Left renal pelvis (tissue), 4 donors: Measurements from ENCODE around the gene MAGI3. TPM values are rescaled to one million over a fixed set of nuclear protein-coding genes. Genes with fewer than 3 reads are reported as not detected.

Experiments used
- DNase-seq, 4 donors: peaks; one replicate each; pipeline ENCODE4 v3.0.0-alpha.2; 2013; ENCODE audit warnings: low read depth in 4 of 4, low spot score in 3 of 4
- polyA plus RNA-seq, 4 donors: library from polyadenylated mRNA; unstranded; fragments of 120-200 nt; gene quantifications; one replicate each; pipeline ENCODE4 v1.2.1, GENCODE V29; 2013; ENCODE audit not compliant: insufficient read length in 4 of 4

MAGI3 gene
- 10 to 100 TPM; 15.3 to 26.9 (median 24.2) TPM for polyA plus RNA-seq

DNA sequence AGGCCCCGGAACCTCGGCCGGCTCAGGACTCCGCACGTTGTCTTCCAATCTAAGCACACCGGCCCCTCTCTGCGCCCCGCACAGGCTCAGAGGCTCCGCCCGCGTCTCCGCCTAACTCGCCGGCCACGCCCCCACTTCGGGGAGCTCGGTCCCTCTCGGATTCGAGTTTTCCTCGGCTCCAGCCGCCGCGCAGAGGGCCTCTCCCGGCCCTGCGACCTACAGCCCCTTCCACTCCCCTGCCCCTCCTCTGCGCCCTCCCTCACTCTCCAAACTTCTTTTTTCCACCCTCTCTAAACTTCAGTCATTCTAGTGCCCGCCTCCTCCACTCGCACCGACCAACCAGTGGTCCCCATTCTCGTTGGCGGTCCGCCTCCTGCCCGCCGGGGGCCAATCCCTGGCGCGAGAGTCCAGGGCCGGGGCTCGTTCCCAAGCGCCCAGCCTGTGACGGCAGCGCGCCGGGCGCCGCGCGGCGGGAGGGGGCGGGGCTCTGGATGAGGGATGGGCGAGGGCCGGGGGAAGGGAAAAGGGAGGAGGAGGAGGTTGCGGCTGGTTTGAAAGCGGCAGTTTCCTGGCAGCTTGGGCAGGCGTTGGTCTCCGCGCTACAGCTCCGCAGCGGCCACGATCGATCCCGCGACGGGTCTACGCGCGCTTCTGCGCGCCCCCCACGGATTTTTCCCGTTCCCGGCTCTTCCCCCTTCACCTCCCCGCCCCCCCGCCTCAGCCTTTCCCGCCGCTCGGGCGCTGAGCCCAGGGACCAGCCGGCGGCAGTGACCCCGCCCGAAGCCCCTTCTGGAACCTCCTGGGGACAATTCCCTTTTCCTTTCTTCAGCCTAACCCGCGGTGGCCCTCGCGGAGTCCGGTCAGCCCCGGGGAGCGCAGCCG is at the start of gene MAGI3:
Gene MAGI3, plus strand, starts transcription at position 563 of the 882 bp plus-strand sequence. CDS start 519 bp downstream, outside the sequence.
- DNase-seq, result peak; percentile 96 to 98 (median 96)

DNA sequence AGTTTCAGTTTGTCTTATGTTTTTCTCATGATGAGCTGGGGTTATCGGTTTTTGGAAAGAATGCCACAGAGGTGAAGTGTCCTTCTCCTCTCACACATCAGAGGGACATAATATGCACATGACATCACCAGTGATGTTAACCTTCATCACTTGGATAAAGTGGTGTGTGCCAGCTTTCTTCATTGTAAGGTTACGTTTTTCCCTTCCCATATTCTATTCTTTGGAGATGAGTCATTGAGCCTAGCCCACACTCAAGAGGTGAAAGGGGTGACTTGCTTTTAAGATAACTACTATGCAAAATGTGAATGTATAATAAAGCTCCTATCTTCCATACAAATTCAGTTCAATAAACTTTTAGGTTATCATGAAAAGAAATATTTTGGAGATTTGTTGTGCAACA is 36.7 kb upstream of the MAGI3 start:
- no peak for DNase-seq

DNA sequence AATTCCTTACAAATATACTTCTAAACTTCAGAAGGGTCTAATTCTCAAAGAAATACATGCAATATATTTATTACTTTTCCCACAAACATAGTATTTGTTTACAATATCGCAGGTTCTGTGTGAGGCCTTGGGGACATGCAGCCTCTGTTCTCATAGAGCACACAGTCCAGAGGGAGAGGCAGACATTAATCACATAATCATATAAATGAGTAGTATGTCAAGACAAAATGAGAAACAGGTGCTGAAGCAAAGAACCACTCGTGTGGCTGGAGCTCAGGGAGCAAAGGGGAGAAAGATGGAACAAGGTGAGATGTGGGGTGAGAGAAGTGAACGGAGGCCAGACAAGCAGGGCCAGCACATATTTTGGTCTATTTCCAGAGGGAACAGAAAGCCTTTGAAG is 26.4 kb upstream of the MAGI3 start:
- DNase-seq, result no peak

DNA sequence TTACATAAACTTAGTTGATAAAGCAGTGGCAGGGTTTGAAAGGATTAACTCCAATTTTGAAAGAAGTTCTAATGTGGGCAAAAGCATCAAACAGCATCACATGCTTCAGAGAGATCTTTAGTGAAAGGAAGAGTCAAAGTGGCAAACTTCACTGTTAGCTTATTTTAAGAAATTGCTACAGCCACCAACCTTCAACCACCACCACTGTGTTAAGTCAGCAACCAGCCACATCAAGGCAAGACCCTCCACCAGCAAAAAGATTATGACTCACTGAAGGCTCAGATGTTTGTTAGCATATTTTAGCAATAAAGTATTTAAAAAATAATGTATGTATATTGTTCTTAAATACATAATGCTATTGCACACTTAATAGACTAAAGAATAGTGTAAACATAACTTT is 21.3 kb upstream of the MAGI3 start:
- no peak for DNase-seq

DNA sequence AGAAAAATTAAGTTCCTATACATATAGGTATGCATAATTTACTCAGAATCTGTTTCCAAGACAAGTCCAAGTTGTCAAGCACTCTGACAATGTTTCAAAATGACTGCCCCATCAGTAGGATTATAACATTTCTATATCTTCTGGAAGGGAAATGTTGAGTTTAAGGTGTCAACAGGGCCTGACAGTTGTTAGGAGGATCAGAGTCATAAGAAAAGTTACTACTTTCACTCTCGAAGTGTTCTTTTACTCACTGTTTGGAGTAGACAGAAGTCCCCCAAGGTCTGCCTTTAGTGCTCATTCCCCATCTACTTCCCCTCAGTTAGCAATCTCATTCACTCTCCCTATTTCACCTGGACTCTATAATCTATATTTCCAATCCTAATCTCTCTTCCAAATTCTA is 20.6 kb upstream of the MAGI3 start:
- no peak for DNase-seq

DNA sequence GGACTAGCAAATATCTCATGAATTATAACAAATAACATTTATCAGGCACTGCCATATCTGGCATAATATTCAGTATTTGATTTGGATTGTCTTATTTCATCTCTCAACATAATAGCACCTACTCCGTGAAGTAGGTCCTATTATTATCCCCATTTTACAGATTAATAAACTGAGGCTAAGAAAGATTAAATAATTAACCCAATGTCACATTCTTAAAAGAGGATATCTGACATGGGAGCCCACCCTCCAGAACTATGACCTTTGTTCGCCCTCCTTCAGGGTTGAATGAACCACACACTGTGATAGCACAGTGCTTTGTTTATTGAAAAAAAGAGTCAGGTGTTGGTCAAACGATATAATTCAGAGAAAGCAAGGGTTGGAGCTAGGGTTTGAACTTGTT is 19.4 kb upstream of the MAGI3 start:
- no peak for DNase-seq

DNA sequence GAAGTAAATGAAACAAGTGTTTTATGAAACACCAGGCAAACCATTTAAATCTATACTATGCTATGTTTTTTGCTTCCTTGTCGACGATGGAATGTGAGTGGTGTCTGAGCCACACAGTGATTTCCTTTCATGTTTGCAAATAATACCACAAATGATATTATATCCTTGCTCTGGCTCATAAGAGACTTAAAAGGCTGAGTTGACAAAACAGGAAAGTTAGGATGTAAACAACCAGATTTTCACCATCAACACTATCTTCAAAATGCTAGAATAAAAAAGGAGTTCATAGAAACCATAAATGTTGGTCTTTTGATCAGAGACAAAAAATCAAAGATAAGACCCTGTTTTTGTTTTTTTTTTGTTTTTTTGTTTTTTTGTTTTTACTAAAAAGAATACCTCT is 17.8 kb upstream of the MAGI3 start:
- no peak for DNase-seq

DNA sequence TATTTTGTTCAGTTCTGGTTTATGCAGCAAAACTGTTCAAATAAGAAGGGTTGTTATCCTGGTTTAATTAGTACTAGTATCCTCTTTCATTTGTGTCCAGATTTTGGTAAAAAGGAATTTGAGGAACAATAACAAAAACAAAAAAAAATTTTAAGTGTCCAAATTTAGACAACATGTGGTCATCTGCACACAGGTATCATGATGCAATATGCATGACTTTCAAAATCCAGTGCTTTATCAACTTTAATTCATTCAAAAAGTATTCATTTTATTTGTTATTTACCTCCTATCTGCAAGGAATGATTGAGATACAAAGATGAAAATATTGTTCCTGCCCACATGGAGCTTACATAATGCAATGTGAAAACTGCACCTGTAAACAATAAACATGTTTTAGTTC is 16.7 kb upstream of the MAGI3 start:
- DNase-seq, result no peak

DNA sequence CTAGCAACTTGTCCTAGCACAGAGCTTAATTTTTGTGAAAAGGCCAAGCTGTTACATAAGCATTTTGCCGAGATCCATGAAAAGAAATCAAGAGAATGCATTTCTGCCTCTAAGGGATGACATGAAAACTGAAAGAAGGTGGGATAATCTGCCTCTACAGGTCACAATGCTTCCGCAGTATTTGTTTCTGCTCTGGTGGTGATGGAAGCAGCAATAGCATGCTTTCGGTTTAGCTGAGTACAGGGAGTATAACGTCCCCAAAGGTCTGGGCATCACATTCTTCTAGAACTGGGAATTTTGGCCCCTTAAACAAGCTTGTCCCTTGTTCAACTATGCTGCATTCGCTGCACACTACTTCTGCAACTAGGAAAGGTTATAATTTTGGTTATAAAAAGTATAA is 14.4 kb upstream of the MAGI3 start:
- DNase-seq, result no peak

DNA sequence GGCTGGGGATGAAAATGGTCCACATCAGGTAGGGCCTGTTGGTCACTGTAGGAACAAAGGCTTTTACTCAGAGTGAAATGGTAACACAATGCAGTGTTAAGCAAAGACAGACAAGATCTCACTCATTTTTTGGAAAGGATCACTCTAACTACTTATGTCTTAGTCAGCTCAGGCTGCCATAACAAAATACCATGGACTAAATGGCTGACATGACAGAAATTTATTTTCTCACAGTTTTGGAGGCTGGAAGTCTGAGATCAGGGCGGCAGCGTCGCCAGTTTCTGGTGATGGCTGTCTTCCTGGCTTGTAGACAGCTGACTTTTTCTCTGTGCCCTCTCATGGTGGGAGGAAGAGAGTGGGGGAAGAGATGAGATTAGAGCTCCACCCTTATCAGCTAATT is 10.2 kb upstream of the MAGI3 start:
- no peak for DNase-seq

DNA sequence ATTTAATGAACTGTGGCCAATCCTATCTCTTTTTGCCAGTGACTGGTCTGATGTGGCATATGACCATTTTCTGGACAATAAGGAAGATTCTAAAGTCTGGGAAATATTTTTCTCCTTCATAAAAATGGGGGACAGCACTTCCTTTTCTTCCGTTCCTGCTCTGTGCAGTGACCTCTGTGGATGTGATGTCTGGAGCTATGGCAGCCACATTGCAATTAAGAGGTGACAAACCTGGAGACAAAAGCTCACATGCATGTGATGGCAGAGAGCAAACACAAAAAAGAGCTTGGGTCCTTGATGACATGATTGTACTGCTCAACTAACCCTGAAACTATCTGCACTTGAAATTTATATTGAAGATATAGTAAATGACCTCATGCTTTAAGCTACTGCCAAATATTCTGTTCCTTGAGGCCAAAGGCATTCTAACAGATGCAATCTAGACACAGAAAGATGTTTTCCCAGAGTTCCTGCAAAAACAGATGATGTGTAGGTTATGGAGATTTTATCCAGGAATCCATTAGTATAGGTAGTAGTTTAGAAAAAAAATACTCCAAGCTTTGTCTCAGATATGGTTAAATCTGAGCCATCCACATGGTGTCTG is 2.2 kb upstream of the MAGI3 start:
- no peak for DNase-seq

DNA sequence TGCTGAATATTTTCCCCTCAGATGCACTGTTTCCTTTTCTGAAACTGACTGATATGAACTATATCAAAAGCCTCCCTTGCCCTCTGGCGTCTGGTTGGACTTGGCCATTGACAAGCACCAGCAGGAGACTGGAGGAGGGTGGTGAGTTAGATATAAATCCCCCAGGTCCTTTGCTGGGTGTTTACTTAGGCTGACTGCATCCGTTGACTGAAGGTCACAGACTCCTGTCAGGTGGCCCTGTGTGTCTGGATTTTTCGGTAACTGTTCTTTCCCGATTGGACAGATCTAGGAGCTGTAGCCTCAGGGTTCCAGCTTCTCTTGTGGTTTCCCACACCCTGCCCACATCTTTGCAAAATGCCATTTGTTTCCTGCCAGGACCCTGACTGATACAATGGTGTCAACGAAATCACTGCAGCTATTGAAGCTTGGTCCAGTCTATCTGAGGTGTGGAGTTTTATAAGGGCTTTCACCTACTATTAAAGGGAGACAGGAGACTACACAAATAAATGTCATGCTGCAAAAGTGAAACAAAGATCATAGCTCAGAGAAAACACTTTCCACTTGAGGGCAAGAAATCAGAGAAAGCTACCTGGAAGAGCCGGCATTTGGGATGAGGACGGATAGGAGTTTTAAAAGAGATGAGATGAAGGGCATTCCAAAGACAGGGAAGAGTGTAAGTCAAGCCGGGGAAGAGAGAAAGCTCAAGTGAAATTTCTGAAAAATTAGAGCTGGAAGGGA is 1.5 kb upstream of the MAGI3 start:
- DNase-seq, result no peak

DNA sequence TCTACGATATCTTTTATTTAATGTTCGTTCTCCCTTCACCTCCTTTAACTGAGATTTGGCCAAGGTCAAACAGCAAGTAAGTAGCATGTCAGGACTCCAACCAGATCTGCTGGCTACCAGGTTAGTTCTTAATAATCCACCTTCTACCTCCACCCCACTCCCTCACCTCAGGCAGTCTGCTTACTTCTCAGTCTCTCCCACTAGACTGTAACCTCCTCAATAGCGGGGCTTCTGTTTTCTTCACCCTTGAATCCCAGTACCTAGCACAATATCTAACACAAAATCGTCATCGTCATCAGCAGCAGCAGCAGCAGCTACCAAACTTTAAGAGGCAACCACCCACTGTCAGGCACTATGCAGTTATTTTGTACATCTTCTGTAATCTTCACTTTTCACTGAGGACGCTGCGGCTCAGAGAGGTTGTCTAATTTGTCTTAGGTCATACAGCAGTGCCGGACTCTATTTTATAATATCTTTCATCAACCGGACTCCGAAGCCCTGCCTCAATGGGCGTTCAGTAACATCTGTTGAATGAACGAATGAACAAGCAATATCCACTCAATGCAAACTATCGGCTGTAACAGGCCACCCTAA is 859 bp upstream of the MAGI3 start:
- peak in 1 of 4 donors; percentile 29 for DNase-seq

DNA sequence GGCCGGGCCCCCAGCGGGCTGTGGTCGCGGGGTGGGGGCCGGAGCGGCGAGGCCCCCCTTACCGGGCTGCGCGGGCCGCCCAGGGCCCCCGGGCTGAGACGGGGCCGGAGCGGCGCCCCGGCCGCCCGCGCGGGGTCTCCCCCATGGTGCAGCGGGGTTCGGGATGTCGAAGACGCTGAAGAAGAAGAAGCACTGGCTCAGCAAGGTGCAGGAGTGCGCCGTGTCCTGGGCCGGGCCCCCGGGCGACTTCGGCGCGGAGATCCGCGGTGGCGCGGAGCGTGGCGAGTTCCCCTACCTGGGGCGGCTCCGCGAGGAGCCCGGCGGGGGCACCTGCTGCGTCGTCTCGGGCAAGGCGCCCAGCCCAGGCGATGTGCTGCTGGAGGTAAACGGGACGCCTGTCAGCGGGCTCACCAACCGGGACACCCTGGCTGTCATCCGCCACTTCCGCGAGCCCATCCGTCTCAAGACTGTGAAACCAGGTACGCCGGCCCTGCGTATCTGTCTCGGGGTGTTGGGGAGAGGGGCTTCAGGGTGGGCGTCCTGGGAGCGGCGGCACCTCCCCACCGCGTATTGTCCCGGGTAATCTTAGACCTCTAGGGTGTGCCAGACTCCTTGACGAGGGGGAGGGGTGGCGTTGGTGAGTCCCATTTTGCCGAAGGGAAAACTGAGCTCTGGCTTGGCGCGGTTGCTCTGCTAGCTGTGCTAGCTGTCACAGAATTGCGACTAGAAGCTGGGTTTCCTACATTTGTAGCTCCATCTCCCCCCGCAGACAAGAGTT is 745 bp downstream of the MAGI3 start:
- peak in 1 of 4 donors; percentile 21 for DNase-seq

DNA sequence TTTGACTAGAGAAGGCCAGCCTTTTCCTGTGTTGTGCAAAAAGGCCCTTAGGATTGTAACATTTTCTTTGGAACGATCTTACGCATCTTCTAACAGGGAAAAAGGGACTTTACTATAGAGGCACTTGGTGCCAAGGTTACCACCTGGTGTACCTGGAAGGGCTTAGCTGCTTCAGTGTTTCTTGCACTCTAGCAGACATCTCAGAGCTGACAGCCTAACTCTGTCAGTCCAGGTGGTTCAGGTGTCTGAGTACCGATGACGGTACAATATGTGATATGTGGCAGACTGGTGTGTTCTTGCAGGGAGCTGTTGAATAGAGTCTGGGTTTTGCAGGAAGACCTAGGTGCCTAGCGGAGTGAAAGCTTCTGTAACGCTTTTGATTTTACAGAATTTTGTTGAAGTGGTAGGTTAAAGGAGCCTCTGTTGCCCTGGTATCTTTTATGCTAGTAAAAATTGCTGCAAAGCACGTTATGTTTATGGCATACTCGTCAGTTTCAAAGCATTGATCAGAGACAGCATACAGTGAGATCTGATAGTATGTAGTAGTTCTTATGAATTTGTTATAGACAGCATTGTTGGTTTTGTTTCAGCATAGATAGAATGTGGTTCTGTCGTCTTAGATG is 1.4 kb downstream of the MAGI3 start:
- peak in 1 of 4 donors; percentile 10 for DNase-seq

DNA sequence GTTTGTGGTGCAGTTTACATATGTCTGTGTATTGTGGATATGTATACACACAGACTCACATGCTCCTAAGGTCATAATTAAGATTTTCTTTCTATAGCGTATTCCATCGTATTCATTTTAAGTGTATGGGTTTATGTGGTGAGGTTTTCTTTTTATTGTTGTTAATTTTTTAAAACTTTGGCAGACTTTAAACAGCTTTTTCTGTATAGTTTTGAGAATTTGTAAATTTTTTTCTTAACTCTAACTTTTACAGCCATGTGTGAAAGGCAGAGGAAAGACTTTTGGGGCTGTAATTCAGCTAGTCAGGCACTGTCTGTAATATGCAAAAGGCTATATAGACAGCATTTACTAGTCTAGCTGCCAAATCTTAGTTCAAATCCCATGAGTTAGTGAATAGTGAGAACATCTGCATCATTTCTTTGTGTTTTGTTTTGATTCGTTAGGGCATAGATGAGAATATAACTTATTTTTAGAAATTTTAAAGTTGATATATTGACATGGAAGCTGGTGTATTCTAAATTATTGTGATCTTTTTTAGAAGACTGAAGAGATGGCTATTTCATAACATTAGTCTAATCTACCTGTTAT is 2.3 kb downstream of the MAGI3 start:
- DNase-seq, result no peak

DNA sequence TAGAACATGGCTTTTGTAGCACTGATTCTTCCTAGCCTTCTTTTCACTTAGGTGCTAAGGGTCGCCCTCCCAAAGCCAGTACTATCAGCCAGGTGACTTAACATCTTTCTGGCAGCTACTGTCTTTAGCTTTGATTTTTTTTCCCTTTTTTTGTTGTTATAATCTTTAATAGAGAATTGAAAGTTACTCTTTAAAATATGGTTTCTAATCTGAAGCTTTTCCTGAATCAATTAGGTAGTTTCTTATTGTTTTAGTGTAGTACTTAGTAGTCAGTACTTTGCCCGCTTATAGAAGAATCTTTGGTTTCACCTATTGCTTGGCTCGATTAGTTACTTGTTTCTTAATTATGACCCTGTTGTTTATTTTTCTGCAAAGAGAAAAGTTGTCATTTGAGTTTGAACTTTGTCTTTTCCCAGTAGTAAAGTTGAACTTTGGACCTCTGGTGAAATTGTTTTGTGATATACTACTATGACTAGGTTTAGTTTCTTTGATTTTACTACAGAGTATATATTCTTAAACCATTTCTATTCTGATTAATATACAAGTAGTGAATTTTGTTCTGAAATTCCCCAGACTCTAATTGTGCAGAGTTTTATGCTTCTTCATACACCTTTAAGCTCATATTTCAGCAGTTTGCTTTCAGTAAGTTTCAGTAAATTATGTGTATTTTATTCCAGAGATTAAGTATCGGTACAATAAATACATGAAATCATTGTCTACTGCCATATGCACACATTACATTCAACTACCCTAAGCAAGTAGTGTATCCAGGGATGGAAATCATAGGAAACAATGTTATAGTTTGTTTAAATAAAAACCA is 3.9 kb downstream of the MAGI3 start:
- DNase-seq, result no peak

DNA sequence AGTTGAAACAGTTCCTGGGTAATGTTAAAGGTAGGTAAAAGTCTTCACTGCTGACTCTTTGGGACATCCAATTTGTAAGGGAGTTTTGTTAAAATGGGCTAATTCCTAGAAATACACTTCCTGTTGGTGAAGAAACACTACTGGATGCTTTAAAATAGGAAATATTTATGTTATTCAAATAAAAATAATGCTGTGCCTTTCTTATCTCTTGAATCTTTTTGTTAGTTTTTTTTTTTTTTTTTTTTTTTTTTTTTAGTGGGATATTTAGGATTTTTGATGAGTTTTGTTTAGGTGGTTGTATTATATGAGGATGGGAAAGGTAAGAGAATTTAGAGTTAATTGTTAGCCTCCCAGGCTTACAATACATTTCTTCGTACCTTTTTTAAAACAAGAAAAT is 4.5 kb downstream of the MAGI3 start:
- no peak for DNase-seq

DNA sequence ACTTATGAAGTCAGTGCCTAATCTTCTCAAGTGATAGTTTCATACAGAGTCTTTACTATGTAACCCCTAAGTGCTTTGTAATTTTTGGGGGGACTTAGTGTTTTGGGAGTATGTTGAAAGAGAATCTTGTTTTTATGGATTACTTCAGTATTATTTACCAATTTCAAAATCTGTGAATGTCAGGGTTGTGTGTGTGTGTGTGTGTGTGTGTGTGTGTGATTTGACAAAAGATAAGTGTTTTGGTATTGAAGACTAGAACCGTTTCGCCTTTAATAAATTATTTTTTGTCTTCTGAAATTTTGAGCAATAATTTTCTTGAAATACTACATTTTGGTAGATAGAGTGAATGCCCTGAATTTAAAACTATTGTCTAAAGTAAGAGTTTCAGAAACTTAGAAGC is 5.8 kb downstream of the MAGI3 start:
- no peak for DNase-seq
